ENCODE measurements around the gene NOTCH2. TPM values are rescaled to one million over a fixed set of nuclear protein-coding genes. Genes with fewer than 3 reads are reported as not detected.

The NOTCH2 gene
- total and polyA plus RNA-seq, 10 of the 15 experiments (the other 5 are each of a cell fraction or from before 2014, with no cell fraction given) = 0.02 to 2.0 (median 0.62) TPM; not detected in 1

- CTCF ChIA-PET = no interaction called here
- TF ChIP-seq SIX5 (IDR thresholded peaks at IDR 0.05; ENCODE audit: low read depth, low read length, severe bottlenecking) = no peak
- no peak for TF ChIP-seq NBN (IDR thresholded peaks at IDR 0.05)
- no peak for TF ChIP-seq SREBF2 (IDR thresholded peaks at IDR 0.05; ENCODE audit: low read length)
- TF ChIP-seq RCOR1 (conservative IDR thresholded peaks at IDR 0.05; ENCODE audit: low read depth, low read length) = no peak
- no peak for TF ChIP-seq MTA2 (IDR thresholded peaks at IDR 0.05; ENCODE audit: low read depth)
- no peak for TF ChIP-seq IKZF2 (IDR thresholded peaks at IDR 0.05)
- no peak for TF ChIP-seq NKRF (conservative IDR thresholded peaks at IDR 0.05)
- TF ChIP-seq BRCA1 (IDR thresholded peaks at IDR 0.05; ENCODE audit: low read depth, low read length) = no peak
- no peak for TF ChIP-seq ZBTB11 (CRISPR knock-in tag; IDR thresholded peaks at IDR 0.05)
- no peak for TF ChIP-seq ATF2 (IDR thresholded peaks at IDR 0.05; ENCODE audit: low read length)
- TF ChIP-seq E2F4 (IDR thresholded peaks at IDR 0.05; ENCODE audit: low read depth, low read length) = no peak
- TF ChIP-seq YY1 (IDR thresholded peaks at IDR 0.05; ENCODE audit: low read depth, low read length) = no peak
- Histone ChIP-seq H3K36me3 (ENCODE audit: control insufficient read depth in 2 of 2, insufficient read depth in 2 of 2, low read length in 1 of 2) (no peaks in the 10 kb centered on the region), H3K4me1 (ENCODE audit: control insufficient read depth, insufficient read depth, low read length) (no peaks in the 10 kb centered on the region), H3K4me3 (no peak overlapping the region), H2AFZ (ENCODE audit: control insufficient read depth, low read depth, low read length) (no peak overlapping the region), H4K20me1 (ENCODE audit: control insufficient read depth, insufficient read depth) (no peaks in the 10 kb centered on the region), H3K4me2 (ENCODE audit: control insufficient read depth, insufficient read depth) (no peak overlapping the region), H3K27me3 (replicated peaks in 1 of 2; ENCODE audit: control insufficient read depth in 2 of 2, insufficient read depth in 2 of 2, low read length in 1 of 2) (no peaks in the 10 kb centered on the region; a peak in 1 of 4 replicates), H3K27ac (ENCODE audit: control insufficient read depth, insufficient read depth) (no peak overlapping the region), H3K79me2 (ENCODE audit: control insufficient read depth, insufficient read depth, low read length) (no peaks in the 10 kb centered on the region), H3K9ac (ENCODE audit: control insufficient read depth, insufficient read depth, low read length) (no peak overlapping the region), H3K9me3 (replicated peaks; ENCODE audit: control insufficient read depth, insufficient read depth, low read length) (no peaks in the 10 kb centered on the region)
- SMC1A ChIA-PET (ENCODE audit: uncharacterized antibody, unreplicated experiment) = no interaction called here
- intact Hi-C loops (cut with micrococcal nuclease; ENCODE audit: unreplicated experiment) (no loop called here), in situ Hi-C loops (cut with MboI) (no loop called here)
- ATAC-seq = no peak
- 43% methylated on average over 4 of the region's 4 CpGs for WGBS (ENCODE audit: insufficient coverage, insufficient replicate concordance, low lambda C conversion rate, missing lambda C conversion rate)
- RAD21 ChIA-PET (ENCODE audit: unreplicated experiment) = no interaction called here
- POLR2A ChIA-PET = no interaction called here
- no TSS peak for BruUV-seq (replicated peaks)
- DNase-seq (ENCODE audit: low read depth, low spot score) = no peak
- no peak for FAIRE-seq
Measured at GRCh38 chr1:119902775-119903442, 166.6 kb downstream of the NOTCH2 start.

All from GM12878 (cell line).